ENCODE measurements around the gene PRELID3B. TPM values are rescaled to one million over a fixed set of nuclear protein-coding genes. Genes with fewer than 3 reads are reported as not detected.

Gene PRELID3B
- total and polyA plus RNA-seq, 7 experiments from 2014 or later = 17.6 to 70.4 (median 42.0) TPM

DNA sequence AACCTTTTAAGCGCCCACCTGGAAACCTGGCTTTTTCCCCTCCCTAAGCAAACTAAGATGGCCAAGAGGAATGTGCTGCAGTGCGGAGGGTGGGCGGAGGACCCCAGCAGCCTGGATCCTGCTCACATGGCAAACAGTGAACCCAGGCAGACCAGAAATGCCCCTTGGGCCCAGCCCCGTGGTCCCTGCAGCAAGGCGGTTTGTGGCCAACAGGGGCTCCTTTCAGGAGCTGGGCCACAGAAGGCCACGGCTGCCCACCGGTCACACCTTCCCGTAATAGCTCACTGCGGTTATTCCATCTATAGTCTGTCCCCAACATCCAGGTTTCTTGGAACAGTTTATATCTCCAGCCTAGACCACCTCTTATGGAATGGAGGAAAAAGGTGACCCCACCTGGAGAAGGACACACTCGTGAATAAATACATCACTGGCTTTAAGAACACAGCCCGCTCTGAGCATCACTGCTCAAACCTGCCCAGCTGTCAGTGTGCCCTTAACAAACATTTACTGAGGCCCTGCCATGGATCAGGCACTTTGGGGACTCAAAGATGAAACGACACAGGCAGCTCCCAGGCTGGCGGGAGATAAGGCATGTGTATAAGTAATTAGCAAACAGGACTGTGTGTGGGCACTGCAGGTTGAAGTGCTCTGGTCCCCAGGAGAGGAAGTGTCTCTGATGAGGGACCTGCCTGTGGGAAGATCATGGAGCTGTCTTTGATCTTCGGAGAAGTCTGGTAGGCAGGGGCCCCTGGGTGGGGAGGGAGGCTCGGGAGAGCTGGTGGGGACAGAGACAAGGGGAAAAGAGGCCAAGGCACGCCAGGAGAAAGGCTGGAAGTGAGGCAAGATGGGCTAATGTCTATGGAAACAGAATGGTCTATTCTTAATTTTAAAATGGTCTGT, 26.5 kb downstream of the PRELID3B start:
- CTCF ChIA-PET = no interaction called here
- no peak overlapping the region for H3K27ac ChIP-seq (ENCODE audit: low read depth, low read length)

DNA sequence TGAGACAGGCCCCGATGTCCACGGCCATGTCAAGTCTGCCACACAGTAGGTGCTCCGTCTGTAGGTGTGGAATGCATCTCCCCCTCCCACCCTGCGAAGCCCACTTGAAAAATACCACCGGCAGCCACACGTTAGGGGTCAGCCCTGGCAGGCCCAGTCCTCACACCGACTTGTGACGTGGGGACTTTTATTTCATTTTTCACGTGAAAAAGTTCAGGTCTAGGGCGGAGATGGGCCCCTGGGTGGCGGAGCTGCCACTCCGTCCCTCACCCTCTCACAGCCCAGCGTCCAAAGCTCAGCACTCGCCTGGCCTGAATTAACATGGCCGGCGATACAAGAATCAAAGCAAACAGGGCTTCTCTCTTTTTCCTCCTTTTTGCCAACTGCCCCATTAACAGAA, 27.2 kb downstream of the PRELID3B start:
- ATAC-seq (no peak), DNase-seq (no peak)
- ChIA-PET POLR2A (interaction anchor here (1.6 to 2.0 kb wide), 2 partner anchors 10 to 17 kb away, joined by 4 to 8 read pairs; partner anchors contain the start of gene ATP5F1E), CTCF (no interaction called here)
- no peaks in the 10 kb centered on the region for H3K27me3 Mint-ChIP-seq
- Histone ChIP-seq H3K27me3 (ENCODE audit: control insufficient read depth in 2 of 2, insufficient read depth in 2 of 2, low read length in 2 of 2) (no peaks in the 10 kb centered on the region), H3K4me1 (ENCODE audit: control insufficient read depth in 2 of 2, insufficient read depth in 2 of 2, low read length in 2 of 2) (peaks cover 10 to 24% of the 10 kb centered on the region in 2 donors), H3K36me3 (ENCODE audit: control insufficient read depth in 2 of 3, insufficient read depth in 3 of 3, low read length in 3 of 3) (no peaks in the 10 kb centered on the region), H3K9me3 (ENCODE audit: control insufficient read depth in 2 of 3, low read length in 3 of 3) (no peaks in the 10 kb centered on the region), H3K4me3 (ENCODE audit: low read length) (no peak overlapping the region), H3K27ac (ENCODE audit: low read depth, low read length) (no peak overlapping the region)
- H3K27ac Mint-ChIP-seq = no peak overlapping the region
- peaks cover 26 to 53% (median 47%) of the 10 kb centered on the region in 7 donors for H3K4me1 Mint-ChIP-seq
- no peak overlapping the region for H3K4me3 Mint-ChIP-seq
- intact Hi-C loops (cut with micrococcal nuclease) = no loop called here
- no peaks in the 10 kb centered on the region for H3K9me3 Mint-ChIP-seq
- H3K36me3 Mint-ChIP-seq = peaks cover 0 to 5% (median 0%) of the 10 kb centered on the region in 5 donors

More for the DNA sequence above, 26.5 kb downstream of the PRELID3B start:
- Histone ChIP-seq H3K36me3 (ENCODE audit: control insufficient read depth in 2 of 3, insufficient read depth in 3 of 3, low read length in 3 of 3) (no peaks in the 10 kb centered on the region), H3K9me3 (ENCODE audit: control insufficient read depth in 2 of 3, low read length in 3 of 3) (no peaks in the 10 kb centered on the region), H3K4me3 (ENCODE audit: low read length) (no peak overlapping the region), H3K27me3 (ENCODE audit: control insufficient read depth in 2 of 2, insufficient read depth in 2 of 2, low read length in 2 of 2) (no peaks in the 10 kb centered on the region), H3K4me1 (ENCODE audit: control insufficient read depth in 2 of 2, insufficient read depth in 2 of 2, low read length in 2 of 2) (peaks cover 10 to 24% of the 10 kb centered on the region in 2 donors)
- intact Hi-C loops (cut with micrococcal nuclease) = no loop called here
- H3K27ac Mint-ChIP-seq = peak overlapping the region in 4 of 9 donors; percentile 52 to 73 (median 62)
- H3K36me3 Mint-ChIP-seq = peaks cover 0 to 5% (median 0%) of the 10 kb centered on the region in 5 donors
- ATAC-seq (no peak), DNase-seq (no peak)
- H3K4me3 Mint-ChIP-seq = peak overlapping the region in 7 of 10 donors; percentile 1 to 73 (median 51)
- H3K9me3 Mint-ChIP-seq = no peaks in the 10 kb centered on the region
- no peaks in the 10 kb centered on the region for H3K27me3 Mint-ChIP-seq
- POLR2A ChIA-PET = interaction anchor here (2.0 to 2.5 kb wide), 2 partner anchors 9 to 16 kb away, joined by 4 to 12 read pairs; partner anchors contain the start of gene ATP5F1E
- H3K4me1 Mint-ChIP-seq = peaks cover 26 to 53% (median 47%) of the 10 kb centered on the region in 7 donors

DNA sequence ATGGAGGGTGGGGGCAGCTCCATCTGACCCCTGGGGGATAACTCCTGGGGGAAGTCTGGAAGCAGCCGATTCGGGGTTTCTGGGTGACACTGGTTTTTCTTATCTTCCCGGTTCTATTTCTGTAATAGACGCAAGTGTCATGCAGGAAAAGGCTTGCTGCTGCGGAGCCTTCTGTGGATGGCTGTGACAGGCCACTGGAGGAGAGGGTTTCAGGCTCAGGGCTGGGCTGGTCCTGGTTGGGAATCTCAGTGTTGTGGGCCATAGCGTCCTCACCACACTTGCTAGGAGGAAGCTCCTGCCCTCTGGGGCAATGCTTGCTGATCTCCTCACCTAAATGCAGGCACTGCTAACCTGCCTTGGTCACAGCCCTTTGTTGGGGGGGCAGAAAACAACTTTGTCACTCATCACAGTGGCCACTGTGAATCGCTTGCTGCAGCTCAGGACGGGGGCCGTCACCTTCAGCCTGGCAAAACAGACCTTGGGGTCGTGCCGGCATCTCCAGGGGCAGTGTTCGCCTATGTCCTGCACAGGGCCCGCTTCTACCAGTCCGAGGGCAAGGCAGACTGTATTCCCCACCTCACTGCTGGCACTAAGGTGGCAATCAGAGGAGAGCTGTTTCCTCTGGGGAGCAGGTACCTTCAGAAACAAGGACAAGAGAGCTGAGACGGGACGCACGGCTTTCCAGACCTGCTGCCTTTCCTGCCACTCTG, 27.8 kb downstream of the PRELID3B start:
- H3K36me3 Mint-ChIP-seq = peaks cover 0 to 5% (median 0%) of the 10 kb centered on the region in 5 donors
- H3K27me3 ChIP-seq (ENCODE audit: control insufficient read depth in 2 of 2, insufficient read depth in 2 of 2, low read length in 2 of 2) = no peaks in the 10 kb centered on the region
- no peaks in the 10 kb centered on the region for H3K9me3 Mint-ChIP-seq
- no peak for DNase-seq
- no peaks in the 10 kb centered on the region for H3K27me3 Mint-ChIP-seq
- H3K27ac Mint-ChIP-seq = peak overlapping the region in 2 of 9 donors; percentile 23 to 76
- H3K4me3 ChIP-seq (ENCODE audit: low read length) = no peak overlapping the region
- ChIA-PET POLR2A (interaction anchor here (0.6 to 1.6 kb wide), 5 partner anchors 10 to 69 kb away, joined by 3 to 8 read pairs (median 4); partner anchors contain the start of gene ATP5F1E), CTCF (no interaction called here)
- H3K4me1 ChIP-seq (ENCODE audit: control insufficient read depth in 2 of 2, insufficient read depth in 2 of 2, low read length in 2 of 2) = peaks cover 10 to 24% of the 10 kb centered on the region in 2 donors
- no peaks in the 10 kb centered on the region for H3K36me3 ChIP-seq (ENCODE audit: control insufficient read depth in 2 of 3, insufficient read depth in 3 of 3, low read length in 3 of 3)
- intact Hi-C loops (cut with micrococcal nuclease) = no loop called here
- no peaks in the 10 kb centered on the region for H3K9me3 ChIP-seq (ENCODE audit: control insufficient read depth in 2 of 3, low read length in 3 of 3)
- peaks cover 26 to 53% (median 47%) of the 10 kb centered on the region in 7 donors for H3K4me1 Mint-ChIP-seq
- H3K4me3 Mint-ChIP-seq = peak overlapping the region in 2 of 10 donors; percentile 19 to 26
- H3K27ac ChIP-seq (ENCODE audit: low read depth, low read length) = no peak overlapping the region
- no peak for ATAC-seq

DNA sequence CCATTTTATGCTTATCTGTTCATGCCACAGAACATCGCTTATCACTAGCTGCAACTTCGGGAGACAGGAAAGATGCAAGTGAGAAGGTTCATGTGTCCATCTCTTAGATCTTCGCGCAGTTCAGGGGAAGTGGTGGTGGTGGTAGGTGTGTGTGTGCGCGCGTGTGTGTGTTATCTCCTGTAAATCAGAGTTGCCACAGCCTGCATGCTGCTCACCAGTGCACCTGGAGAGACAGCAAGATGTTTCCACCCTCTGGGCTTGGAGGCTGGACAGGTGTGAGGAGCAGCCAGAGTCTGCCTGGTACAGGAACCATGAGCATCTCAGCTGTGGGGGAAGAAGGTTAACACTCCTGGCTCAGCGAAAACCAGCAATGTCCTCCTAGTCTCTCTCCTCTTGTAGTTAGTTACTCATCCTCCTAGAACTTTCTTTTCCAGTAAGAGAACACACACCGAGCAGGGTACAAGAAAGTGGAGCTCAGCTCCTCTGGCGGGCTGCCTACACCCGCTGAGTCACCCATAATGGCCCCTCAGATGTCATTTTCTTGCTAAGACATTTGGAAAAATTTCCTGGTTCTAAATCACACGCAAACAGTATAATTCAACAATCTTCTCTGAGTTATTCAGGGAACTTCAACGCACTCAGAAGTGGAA, 28.5 kb downstream of the PRELID3B start:
- POLR2A ChIA-PET = interaction anchor here (0.6 to 1.6 kb wide), 5 partner anchors 8 to 52 kb away, joined by 3 to 8 read pairs (median 4); partner anchors contain the start of gene ATP5F1E
- DNase-seq = peak in 4 of 9 donors; percentile 16 to 36 (median 28)
- intact Hi-C loops (cut with micrococcal nuclease) = no loop called here

DNA sequence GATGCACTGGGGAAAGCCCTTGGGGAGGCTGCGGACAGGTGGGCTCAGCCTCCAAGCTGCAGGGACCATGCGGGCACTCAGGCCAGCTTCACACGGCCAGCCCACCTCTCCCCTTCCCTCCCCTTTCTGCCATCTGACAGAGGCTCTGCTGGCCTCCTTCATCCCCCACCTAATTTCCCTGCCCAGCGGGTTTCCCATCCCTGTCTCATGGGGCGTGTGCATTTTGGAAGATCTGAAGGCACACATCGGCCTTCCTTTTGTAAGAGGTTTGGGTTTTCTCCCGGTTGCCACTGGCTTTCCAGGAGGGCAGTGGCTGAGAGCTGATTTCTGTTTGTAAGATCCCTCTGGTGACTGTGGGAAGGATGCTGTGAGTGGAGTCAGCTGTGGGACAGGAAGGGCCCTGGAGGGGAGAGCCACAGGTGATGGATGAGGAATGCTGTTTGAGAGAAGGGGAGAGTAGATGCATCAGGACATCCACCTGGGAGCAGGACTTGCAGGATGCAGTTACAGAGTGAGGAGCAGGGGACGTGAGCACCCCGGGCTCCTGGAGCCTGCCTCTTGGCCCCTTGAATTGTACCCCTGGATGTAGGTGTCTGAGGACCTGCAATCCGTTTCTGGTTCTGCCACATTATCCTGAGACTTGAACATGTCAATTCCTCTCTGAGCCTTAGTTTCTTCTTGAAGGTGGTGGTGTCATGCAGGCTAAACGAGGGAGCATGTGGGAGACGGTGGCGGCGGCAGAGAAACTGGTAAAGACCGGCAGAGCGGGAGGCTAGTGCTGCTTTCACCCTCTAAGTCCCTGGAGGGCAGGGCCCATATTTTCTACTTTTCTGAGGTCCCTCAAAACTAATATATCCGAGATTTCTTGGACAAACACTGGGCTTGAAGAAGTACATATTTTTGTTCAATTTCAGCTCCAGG, 29.3 kb downstream of the PRELID3B start:
- POLR2A ChIA-PET = interaction anchor here (0.6 to 1.4 kb wide), 4 partner anchors 8 to 21 kb away, joined by 3 to 4 read pairs (median 4); partner anchors contain the start of gene ATP5F1E

More for the DNA sequence above, 28.5 kb downstream of the PRELID3B start:
- H3K36me3 Mint-ChIP-seq = no peaks in the 10 kb centered on the region
- CTCF ChIA-PET = no interaction called here
- peak overlapping the region in 5 of 9 donors; percentile 10 to 76 (median 21) for H3K27ac Mint-ChIP-seq
- ATAC-seq = peak; percentile 67
- no peaks in the 10 kb centered on the region for H3K9me3 Mint-ChIP-seq
- H3K4me1 Mint-ChIP-seq = peaks cover 26 to 53% (median 47%) of the 10 kb centered on the region in 7 donors
- H3K9me3 ChIP-seq (ENCODE audit: control insufficient read depth in 2 of 3, low read length in 3 of 3) = no peaks in the 10 kb centered on the region
- peak overlapping the region in 5 of 10 donors; percentile 4 to 26 (median 14) for H3K4me3 Mint-ChIP-seq
- H3K27me3 Mint-ChIP-seq = no peaks in the 10 kb centered on the region
- no peak overlapping the region for H3K4me3 ChIP-seq (ENCODE audit: low read length)
- no peak overlapping the region for H3K27ac ChIP-seq (ENCODE audit: low read depth, low read length)
- no peaks in the 10 kb centered on the region for H3K36me3 ChIP-seq (ENCODE audit: control insufficient read depth in 2 of 3, insufficient read depth in 3 of 3, low read length in 3 of 3)
- H3K4me1 ChIP-seq (ENCODE audit: control insufficient read depth in 2 of 2, insufficient read depth in 2 of 2, low read length in 2 of 2) = peaks cover 10 to 24% of the 10 kb centered on the region in 2 donors
- H3K27me3 ChIP-seq (ENCODE audit: control insufficient read depth in 2 of 2, insufficient read depth in 2 of 2, low read length in 2 of 2) = no peaks in the 10 kb centered on the region

More for the DNA sequence above, 29.3 kb downstream of the PRELID3B start:
- peak overlapping the region in 6 of 10 donors; percentile 2 to 56 (median 22) for H3K4me3 Mint-ChIP-seq
- no peaks in the 10 kb centered on the region for H3K27me3 Mint-ChIP-seq
- peak in 1 of 9 donors; percentile 13 for DNase-seq
- no peaks in the 10 kb centered on the region for H3K36me3 ChIP-seq (ENCODE audit: control insufficient read depth in 2 of 3, insufficient read depth in 3 of 3, low read length in 3 of 3)
- H3K27ac ChIP-seq (ENCODE audit: low read depth, low read length) = no peak overlapping the region
- H3K4me1 Mint-ChIP-seq = peaks cover 24 to 53% (median 47%) of the 10 kb centered on the region in 7 donors
- ATAC-seq = no peak
- no peak overlapping the region for H3K4me3 ChIP-seq (ENCODE audit: low read length)
- H3K36me3 Mint-ChIP-seq = no peaks in the 10 kb centered on the region
- H3K9me3 Mint-ChIP-seq = no peaks in the 10 kb centered on the region
- H3K27me3 ChIP-seq (ENCODE audit: control insufficient read depth in 2 of 2, insufficient read depth in 2 of 2, low read length in 2 of 2) = no peaks in the 10 kb centered on the region
- H3K27ac Mint-ChIP-seq = peak overlapping the region in 5 of 9 donors; percentile 12 to 84 (median 55)
- H3K4me1 ChIP-seq (ENCODE audit: control insufficient read depth in 2 of 2, insufficient read depth in 2 of 2, low read length in 2 of 2) = peaks cover 10 to 24% of the 10 kb centered on the region in 2 donors
- CTCF ChIA-PET = no interaction called here
- H3K9me3 ChIP-seq (ENCODE audit: control insufficient read depth in 2 of 3, low read length in 3 of 3) = no peaks in the 10 kb centered on the region
- intact Hi-C loops (cut with micrococcal nuclease) = no loop called here
